ENCODE results near the gene FAM83D.
A peak's percentile ranks its signal among the peaks of the same experiment; 100 is the strongest.
"Not testable (repeated sequence)": the region's sequence is repeated elsewhere in the genome, so short reads cannot be mapped to it uniquely, and the experiment has no call there.

Gene FAM83D

GRCh38 chr20:38963745-38964144 is 37.5 kb downstream of the FAM83D start:
- no peak for DNase-seq (ENCODE audit: low read depth)

- no peak for DNase-seq (ENCODE audit: low read depth)
Observed at GRCh38 chr20:38965264-38965663, 39.0 kb downstream of the FAM83D start.

DNA sequence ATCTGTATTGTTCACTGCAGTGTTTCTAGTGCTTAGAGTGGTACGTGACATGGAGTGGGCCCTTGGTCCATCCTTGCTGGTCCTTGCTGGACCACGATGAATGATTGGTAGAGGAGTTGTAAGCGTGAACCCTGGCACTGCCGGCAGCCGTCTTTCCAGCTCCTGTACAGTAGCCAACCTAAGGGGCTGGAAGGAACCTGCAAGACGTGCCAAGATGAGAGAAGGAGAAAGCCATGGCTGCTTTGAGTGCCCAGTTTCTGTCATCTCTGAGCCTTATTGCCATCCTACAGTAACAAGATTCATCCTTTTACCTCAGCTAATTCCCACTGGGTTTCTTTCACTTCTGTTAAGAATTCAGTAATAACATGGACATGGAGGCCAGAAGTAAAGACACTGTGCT is 41.9 kb downstream of the FAM83D start:
- DNase-seq (ENCODE audit: low read depth) = no peak

GRCh38 chr20:38969708-38970107 is 43.5 kb downstream of the FAM83D start:
- DNase-seq (ENCODE audit: low read depth) = no peak

DNA sequence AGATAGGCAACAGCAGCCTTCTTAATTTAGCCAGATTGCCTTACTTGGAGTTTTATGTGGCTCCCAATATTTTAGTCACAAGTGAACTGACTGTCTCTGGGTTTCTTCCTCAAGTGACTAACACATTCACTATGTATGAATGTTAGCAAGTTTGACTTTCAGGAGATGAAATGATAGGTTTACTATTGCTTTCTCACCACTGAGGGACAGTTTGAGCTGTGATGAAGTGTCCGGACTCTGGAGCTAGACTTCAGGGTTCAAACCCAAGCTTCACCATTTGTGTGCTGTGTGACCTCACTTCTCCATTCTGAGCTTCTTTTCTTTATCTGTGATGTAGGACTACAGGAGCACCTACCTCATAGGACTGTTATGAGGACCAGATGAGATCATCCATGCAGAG is 44.1 kb downstream of the FAM83D start:
- no peak for DNase-seq (ENCODE audit: low read depth)

GRCh38 chr20:38973107-38973506 is 46.9 kb downstream of the FAM83D start:
- DNase-seq (ENCODE audit: low read depth) = no peak

GRCh38 chr20:38973645-38974044 is 47.4 kb downstream of the FAM83D start:
- DNase-seq (ENCODE audit: low read depth) = no peak

DNA sequence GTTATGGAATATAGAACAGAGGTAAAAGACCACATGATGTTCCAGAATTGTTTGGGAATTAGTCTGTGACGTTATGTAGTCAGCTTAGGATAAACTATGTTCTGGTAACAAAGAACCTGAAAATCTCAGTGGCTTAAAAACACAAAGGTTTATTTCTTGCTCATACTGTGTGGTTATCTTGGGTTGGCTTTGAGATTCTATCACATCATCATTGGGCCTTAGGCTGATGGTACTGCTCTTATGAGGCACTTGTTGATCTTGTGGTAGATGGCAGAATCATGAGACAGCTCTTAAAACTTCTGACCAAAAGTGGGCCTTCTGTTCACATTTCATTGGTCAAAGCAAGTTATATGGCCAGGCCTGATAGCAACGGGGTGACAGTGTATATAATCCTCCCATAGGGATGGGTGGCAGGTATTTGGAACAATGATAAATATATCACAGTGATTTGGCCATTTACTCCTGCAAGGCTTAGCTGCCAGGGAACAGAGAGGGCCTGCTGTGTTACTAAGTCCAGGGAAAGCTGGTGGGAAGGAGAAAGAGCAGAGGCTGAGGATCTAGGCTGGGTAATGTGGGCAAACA is 49.4 kb downstream of the FAM83D start:
- DNase-seq (ENCODE audit: low read depth) = no peak

DNA sequence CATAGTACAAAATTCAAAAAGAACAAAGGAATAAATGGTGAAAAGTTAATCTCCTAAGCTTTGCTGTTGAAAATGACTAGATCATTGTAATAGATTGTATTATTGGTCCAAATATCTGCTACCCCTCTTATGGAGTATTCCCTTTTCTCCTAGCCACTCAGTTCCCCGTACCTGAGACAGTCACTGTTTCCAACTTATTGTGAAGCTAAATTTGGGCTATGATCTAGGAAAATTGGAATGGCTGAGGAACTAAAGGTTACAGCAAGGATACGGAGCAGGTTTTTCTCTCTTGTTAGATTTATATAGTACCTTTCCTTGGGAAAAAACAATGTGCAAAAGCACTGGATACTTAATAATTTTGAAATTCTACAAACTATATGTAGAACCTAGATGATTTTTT is 53.2 kb downstream of the FAM83D start:
- DNase-seq (ENCODE audit: low read depth) = no peak

DNA sequence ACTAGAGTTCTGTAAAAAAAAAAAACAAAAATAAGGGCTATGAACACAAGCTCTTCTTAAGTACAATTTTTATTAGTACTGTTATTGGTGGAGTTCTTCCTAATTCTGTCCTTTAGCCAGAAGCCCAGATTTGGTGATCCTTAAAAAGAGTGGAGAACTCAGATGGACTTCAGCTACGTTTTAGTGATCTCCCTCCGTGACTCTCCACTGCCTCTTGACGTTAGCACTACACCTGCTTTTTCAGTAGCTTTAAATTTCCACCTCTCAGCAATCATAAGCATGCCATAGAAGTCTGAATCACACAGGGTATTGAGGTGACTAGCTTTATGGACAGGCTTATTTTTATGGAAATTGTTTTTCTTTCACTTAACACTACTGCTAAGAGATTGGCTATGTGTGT is 53.6 kb downstream of the FAM83D start:
- no peak for DNase-seq (ENCODE audit: low read depth)

DNA sequence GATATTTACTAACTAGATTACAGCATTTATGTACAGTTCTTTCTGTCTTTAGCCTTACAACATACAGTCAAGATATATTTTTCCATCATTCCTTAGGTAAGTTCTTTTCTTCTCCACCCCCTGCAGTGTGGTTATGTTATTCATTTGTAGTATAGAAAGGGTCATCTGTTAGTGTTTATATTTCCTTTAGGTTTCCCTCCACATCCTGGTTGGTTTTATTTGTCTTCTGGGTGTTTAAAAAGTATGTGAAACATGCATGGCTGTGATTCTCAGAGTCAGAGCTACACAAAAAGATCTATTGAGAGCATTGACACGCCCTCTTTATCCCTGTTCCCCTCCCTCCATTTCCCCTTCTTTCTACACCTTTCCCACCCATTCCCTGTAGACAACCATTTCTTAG is 56.1 kb downstream of the FAM83D start:
- DNase-seq (ENCODE audit: low read depth) = no peak

DNA sequence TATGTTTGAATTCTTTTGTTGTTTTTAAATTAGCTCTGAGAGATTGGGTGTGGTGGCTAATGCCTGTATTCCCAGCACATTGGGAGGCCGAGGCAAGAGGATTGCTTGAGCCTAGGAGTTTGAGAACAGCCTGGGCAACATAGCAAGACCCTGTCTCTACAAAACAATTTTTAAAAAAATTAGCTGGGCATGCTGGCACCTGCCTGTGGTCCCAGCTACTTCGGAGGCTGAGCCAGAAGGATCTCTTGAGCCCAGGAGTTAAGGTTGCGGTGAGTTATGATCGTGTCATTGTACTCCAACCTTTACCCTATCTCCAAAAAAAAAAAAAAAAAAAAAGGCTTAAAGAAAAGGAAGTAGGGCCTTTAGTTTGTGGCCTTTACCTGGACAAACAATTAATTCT is 58.8 kb downstream of the FAM83D start:
- no peak for DNase-seq (ENCODE audit: low read depth)

DNA sequence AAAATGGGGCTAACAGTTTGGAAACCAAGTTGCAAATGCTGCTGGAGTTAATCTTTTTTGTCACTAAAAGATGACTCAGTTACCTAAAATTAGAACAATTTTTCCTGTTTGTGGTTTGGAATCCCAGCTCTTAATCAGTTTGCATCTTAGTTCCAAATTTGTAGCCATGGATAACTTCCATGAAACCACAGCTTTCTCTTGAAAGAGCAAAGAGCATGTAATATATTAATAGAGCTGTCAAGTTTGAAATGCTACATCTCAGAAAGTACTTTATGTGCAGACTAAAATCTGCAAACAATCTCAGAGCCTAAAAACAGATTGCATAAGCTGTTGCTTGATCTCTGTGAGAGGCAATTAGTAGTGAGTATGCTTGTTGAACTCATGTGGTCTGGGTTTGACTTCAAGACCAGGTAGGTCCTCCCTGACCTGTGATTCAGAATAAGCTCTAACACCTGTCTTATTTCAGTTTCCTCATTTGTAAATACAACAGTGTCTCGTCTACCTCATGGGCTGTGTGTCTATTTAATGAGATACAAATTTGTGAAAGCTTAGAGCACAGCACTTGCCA is 59.5 kb downstream of the FAM83D start:
- no peak for DNase-seq (ENCODE audit: low read depth)

DNA sequence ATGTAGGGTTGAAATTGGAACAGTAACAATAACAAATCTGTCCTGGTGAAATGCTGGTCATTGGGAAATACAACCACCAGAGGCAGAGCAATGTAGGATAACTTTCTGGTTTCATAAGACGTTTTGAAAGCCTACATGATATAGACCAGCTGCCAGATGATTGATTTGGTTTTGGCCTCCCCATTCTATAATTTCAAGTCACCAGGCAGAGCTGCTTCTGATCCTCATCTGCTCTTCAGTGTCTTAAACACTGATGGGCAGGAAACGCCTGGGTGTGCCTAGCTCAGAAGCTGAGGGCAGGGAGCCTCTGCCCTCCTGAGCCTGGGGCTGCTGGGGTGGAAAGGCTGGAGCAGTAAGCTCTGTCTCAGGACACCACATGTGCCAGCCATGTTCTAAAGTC is 60.4 kb downstream of the FAM83D start:
- DNase-seq (ENCODE audit: low read depth) = no peak

DNA sequence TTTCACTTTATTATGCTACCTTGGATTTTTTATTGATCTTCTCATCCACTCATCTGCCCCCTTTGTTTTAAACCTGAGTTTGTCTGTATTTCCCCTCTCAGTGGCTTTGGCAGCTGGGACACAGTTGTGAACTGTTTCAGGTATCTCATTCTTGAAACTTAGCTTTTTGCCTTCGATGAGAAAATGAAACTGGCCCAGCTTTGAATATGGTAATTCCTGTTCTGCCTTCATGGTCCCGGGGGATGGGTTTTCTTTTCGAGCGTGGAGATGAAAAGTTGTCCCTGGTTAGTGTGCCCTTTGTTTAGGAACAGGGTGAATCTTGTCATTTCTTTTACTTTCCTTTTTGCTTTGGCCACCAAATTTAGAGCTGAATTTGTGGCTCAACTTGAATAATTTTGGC is 61.6 kb downstream of the FAM83D start:
- no peak for DNase-seq (ENCODE audit: low read depth)

GRCh38 chr20:38990728-38991127 is 64.5 kb downstream of the FAM83D start:
- DNase-seq (ENCODE audit: low read depth) = no peak

- no peak for DNase-seq (ENCODE audit: low read depth)
Observed at GRCh38 chr20:38991814-38992704, 65.8 kb downstream of the FAM83D start.

GRCh38 chr20:38995536-38996044 is 69.4 kb downstream of the FAM83D start:
- DNase-seq (ENCODE audit: low read depth) = no peak

- DNase-seq (ENCODE audit: low read depth) = not testable (repeated sequence)
Observed at GRCh38 chr20:38996866-38997265, 70.6 kb downstream of the FAM83D start.

GRCh38 chr20:38997622-38998021 is 71.4 kb downstream of the FAM83D start:
- DNase-seq (ENCODE audit: low read depth) = peak; percentile 50

DNA sequence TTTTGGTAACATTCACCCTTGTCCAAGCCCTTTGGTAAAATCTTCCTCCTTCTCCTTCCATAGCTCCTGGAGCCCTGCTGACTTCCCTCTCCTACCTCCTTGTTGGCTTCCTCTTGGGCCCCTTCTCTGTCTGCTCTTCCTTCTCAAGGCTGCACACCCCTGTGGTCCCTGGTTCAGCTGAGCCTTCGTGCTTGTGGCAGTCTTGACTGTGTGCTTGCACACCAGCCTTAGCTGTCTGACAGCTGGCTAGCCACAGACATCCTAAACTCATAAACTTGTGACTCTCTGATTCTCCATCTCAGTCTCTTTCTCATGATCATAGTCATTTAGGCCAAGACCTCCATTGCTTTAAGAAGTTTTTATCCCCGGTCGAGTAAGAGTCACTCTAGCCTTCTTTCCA is 73.0 kb downstream of the FAM83D start:
- no peak for DNase-seq (ENCODE audit: low read depth)

GRCh38 chr20:38999965-39000910 is 74.0 kb downstream of the FAM83D start:
- no peak for DNase-seq (ENCODE audit: low read depth)
